ENCODE measurements around the gene DLG2. TPM values are rescaled to one million over a fixed set of nuclear protein-coding genes. Genes with fewer than 3 reads are reported as not detected.
"Not testable (repeated sequence)": the region's sequence is repeated elsewhere in the genome, so short reads cannot be mapped to it uniquely, and the experiment has no call there.

Gene DLG2
- total RNA-seq, 4 donors from 2014 or later = 0.18 to 8.3 (median 2.5) TPM

DNA sequence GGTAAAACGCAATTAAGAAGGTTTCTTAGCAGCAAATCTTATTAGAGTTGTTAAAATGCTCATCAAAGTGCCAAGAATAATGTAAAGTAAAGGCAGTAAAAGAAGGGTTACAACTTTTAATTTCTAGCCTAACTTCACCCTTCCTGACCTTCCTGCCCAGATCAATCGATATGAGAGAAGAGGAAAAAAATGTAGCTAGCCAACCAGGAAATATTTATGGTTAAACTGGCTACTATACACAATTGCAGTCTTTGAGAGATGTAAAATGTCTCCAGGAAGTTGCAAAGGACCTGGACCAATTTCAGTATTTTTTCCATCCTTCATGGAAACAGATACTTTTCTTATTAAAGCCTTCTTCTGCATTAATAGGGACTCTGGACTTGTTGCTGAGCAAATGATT lies 2199.2 kb downstream of the DLG2 start:
- Histone ChIP-seq H3K9me3 (no peaks in the 10 kb centered on the region), H3K4me1 (no peaks in the 10 kb centered on the region), H3K36me3 (no peaks in the 10 kb centered on the region), H3K27ac (no peak overlapping the region), H3K4me3 (no peak overlapping the region), H3K27me3 (no peaks in the 10 kb centered on the region)
- TF ChIP-seq POLR2A (IDR thresholded peaks at IDR 0.05) (no peak), CTCF (IDR thresholded peaks at IDR 0.05) (no peak)
- no peak for DNase-seq

DNA sequence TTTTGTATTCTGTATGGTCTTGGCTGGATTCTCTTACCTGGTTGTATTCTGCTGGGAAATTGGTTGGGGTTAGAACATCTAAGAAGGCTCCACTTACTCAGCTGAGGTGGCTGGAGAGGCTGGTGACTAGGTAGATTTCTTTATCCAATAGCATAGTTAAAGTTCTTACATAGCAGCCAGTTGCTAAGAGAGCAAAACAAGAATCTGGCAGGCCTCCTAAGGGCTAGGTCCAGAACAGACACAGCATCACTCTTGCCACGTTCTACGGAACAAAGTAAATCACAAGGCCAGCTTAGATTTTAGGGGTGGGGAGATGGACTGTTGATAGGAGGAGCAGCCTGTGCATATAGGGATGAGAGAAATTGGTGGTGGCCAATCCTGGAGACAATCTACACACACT lies 2199.6 kb downstream of the DLG2 start:
- DNase-seq = no peak
- no peaks in the 10 kb centered on the region for H3K9me3 ChIP-seq
- no peak for TF ChIP-seq POLR2A (IDR thresholded peaks at IDR 0.05)
- H3K27ac ChIP-seq = no peak overlapping the region
- no peaks in the 10 kb centered on the region for H3K4me1 ChIP-seq
- no peaks in the 10 kb centered on the region for H3K36me3 ChIP-seq
- no peak overlapping the region for H3K4me3 ChIP-seq
- H3K27me3 ChIP-seq = no peaks in the 10 kb centered on the region

- no peak for DNase-seq
These were observed 2202.0 kb downstream of the DLG2 start for GRCh38 chr11:83425137-83425466.

GRCh38 chr11:83424376-83425136 lies 2202.6 kb downstream of the DLG2 start:
- Histone ChIP-seq H3K36me3 (no peaks in the 10 kb centered on the region), H3K27ac (no peak overlapping the region)

More at GRCh38 chr11:83425137-83425466, 2202.0 kb downstream of the DLG2 start:
- no peak overlapping the region for H3K27ac ChIP-seq
- H3K27me3 ChIP-seq = no peaks in the 10 kb centered on the region
- no peak overlapping the region for H3K4me3 ChIP-seq
- H3K36me3 ChIP-seq = no peaks in the 10 kb centered on the region
- H3K9me3 ChIP-seq = no peaks in the 10 kb centered on the region
- no peaks in the 10 kb centered on the region for H3K4me1 ChIP-seq
- no peak for TF ChIP-seq POLR2A (IDR thresholded peaks at IDR 0.05)
- no peak for TF ChIP-seq CTCF (IDR thresholded peaks at IDR 0.05)

DNA sequence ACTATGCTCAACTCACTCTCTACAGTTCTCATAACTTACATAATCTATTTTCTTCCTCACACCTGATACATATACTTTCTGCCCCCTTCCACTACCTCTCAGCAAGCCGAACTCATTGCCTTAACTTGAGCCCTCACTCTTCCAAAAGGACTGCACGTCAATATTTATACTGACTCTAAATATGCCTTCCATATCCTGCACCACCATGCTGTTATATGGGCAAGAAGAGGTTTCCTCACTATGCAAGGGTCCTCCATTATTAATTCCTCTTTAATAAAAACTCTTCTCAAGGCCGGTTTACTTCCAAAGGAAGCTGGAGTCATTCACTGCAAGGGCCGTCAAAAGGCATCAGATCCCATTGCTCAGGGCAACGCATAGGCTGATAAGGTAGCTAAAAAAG lies 2204.5 kb downstream of the DLG2 start:
- H3K27ac ChIP-seq = not testable (repeated sequence)

More at GRCh38 chr11:83424376-83425136, 2202.6 kb downstream of the DLG2 start:
- Histone ChIP-seq H3K4me1 (no peaks in the 10 kb centered on the region), H3K27me3 (no peaks in the 10 kb centered on the region), H3K9me3 (no peaks in the 10 kb centered on the region), H3K4me3 (no peak overlapping the region)
- TF ChIP-seq CTCF (IDR thresholded peaks at IDR 0.05) (no peak), POLR2A (IDR thresholded peaks at IDR 0.05) (no peak)
- DNase-seq = no peak

GRCh38 chr11:83410605-83411565 lies 2216.3 kb downstream of the DLG2 start:
- no peaks in the 10 kb centered on the region for H3K27me3 ChIP-seq
- H3K36me3 ChIP-seq = no peaks in the 10 kb centered on the region
- H3K27ac ChIP-seq = no peak overlapping the region
- TF ChIP-seq POLR2A (IDR thresholded peaks at IDR 0.05) (no peak), CTCF (IDR thresholded peaks at IDR 0.05) (no peak)
- no peaks in the 10 kb centered on the region for H3K9me3 ChIP-seq
- no peak for DNase-seq
- H3K4me3 ChIP-seq = no peak overlapping the region
- no peaks in the 10 kb centered on the region for H3K4me1 ChIP-seq

More for the DNA sequence above, 2204.5 kb downstream of the DLG2 start:
- H3K27me3 ChIP-seq, DNase-seq, H3K4me3 ChIP-seq, H3K4me1 ChIP-seq, H3K36me3 ChIP-seq, H3K9me3 ChIP-seq: not testable (repeated sequence)
